OCI-LY1 (cell line): ENCODE measurements around the gene FMC1.
"Not testable (repeated sequence)": the region's sequence is repeated elsewhere in the genome, so short reads cannot be mapped to it uniquely, and the experiment has no call there.

Experiments used
- H2AFZ ChIP-seq: fragments of 200-600 bp; sonication (generic), shearing (Covaris generic); 2 replicates; pipeline ENCODE4 v1.6.0; 2014; ENCODE audit warnings: antibody characterized with exemption, mild to moderate bottlenecking, low read length
- H3F3A ChIP-seq: fragments of 200-600 bp; sonication (generic), shearing (Covaris generic); 2 replicates; pipeline ENCODE4 v1.6.0; 2014; ENCODE audit warnings: mild to moderate bottlenecking, antibody characterized with exemption, low read length, moderate library complexity; ENCODE audit not compliant: insufficient read depth
- H3K27ac ChIP-seq: fragments of 200-600 bp; sonication (generic); 2 replicates; pipeline ENCODE4 v1.5.1; 2014; ENCODE audit warnings: low read length, mixed run types, mild to moderate bottlenecking, low read depth; ENCODE audit not compliant: poor library complexity, severe bottlenecking
- H3K27me3 ChIP-seq: fragments of 200-600 bp; sonication (generic); 2 replicates; pipeline ENCODE4 v1.6.0; 2014; ENCODE audit warnings: antibody characterized with exemption, mild to moderate bottlenecking, low read length, moderate library complexity; ENCODE audit not compliant: insufficient read depth
- H3K36me3 ChIP-seq: fragments of 200-600 bp; sonication (generic); 2 replicates; pipeline ENCODE4 v1.6.1; 2014; ENCODE audit warnings: mild to moderate bottlenecking, antibody characterized with exemption, low read length, moderate library complexity, mixed read lengths; ENCODE audit not compliant: insufficient read depth
- H3K4me1 ChIP-seq: fragments of 200-600 bp; sonication (generic); 2 replicates; pipeline ENCODE4 v1.5.1; 2014; ENCODE audit warnings: mild to moderate bottlenecking, low read length, moderate library complexity; ENCODE audit not compliant: insufficient read depth, severe bottlenecking
- H3K4me2 ChIP-seq: fragments of 200-600 bp; sonication (generic), shearing (Covaris generic); 2 replicates; pipeline ENCODE4 v1.6.1; 2014; ENCODE audit warnings: low read length
- H3K4me3 ChIP-seq: fragments of 200-600 bp; sonication (generic); 2 replicates; pipeline ENCODE4 v1.5.1; 2014; ENCODE audit warnings: low read length, low read depth, mild to moderate bottlenecking, mixed read lengths; ENCODE audit not compliant: poor library complexity, severe bottlenecking
- H3K79me2 ChIP-seq: fragments of 200-600 bp; shearing (Covaris generic); 2 replicates; pipeline ENCODE4 v1.6.1; 2016; ENCODE audit warnings: mixed run types, low read length, mixed read lengths; ENCODE audit not compliant: insufficient read depth
- H3K9ac ChIP-seq: fragments of 200-600 bp; sonication (generic), shearing (Covaris generic); 2 replicates; pipeline ENCODE4 v1.6.1; 2014; ENCODE audit warnings: mild to moderate bottlenecking, low read length, mixed read lengths
- H3K9me2 ChIP-seq: fragments of 200-600 bp; sonication (generic), shearing (Covaris generic); 2 replicates; pipeline ENCODE4 v1.6.1; 2014; ENCODE audit warnings: low read depth, mild to moderate bottlenecking, low read length, mixed read lengths
- H3K9me3 ChIP-seq: fragments of 200-600 bp; shearing (Covaris generic); 2 replicates; pipeline ENCODE4 v1.6.1; 2014; ENCODE audit warnings: low read length, mixed read lengths
- H4K20me1 ChIP-seq: fragments of 200-600 bp; sonication (generic), shearing (Covaris generic); 2 replicates; pipeline ENCODE4 v1.6.0; 2016; ENCODE audit warnings: mild to moderate bottlenecking, low read length; ENCODE audit not compliant: insufficient read depth
- EZH2 ChIP-seq: fragments of 200-600 bp; sonication (generic), shearing (Covaris generic); IDR thresholded peaks from 2 replicates; pipeline ENCODE4 v1.8.0; 2017; ENCODE audit warnings: borderline replicate concordance, mixed run types, mild to moderate bottlenecking, antibody characterized with exemption, low read length, moderate library complexity, mixed read lengths
- TF ChIP-seq, protein P1 (sequence below): fragments of 200-600 bp; sonication (generic), shearing (Covaris generic); IDR thresholded peaks from 2 replicates; pipeline ENCODE4 v1.5.1; 2017; ENCODE audit warnings: mild to moderate bottlenecking, antibody characterized with exemption, low read length, moderate library complexity, mixed read lengths

The FMC1 gene

GRCh38 chr7:139329119-139329518 is 12.0 kb upstream of the FMC1 start:
- no peaks in the 10 kb centered on the region for H3F3A ChIP-seq
- H3K4me1 ChIP-seq: no peaks in the 10 kb centered on the region
- no peaks in the 10 kb centered on the region for H3K79me2 ChIP-seq
- H4K20me1 ChIP-seq: no peaks in the 10 kb centered on the region
- H3K4me3 ChIP-seq: no peak overlapping the region
- TF ChIP-seq, protein P1, sequence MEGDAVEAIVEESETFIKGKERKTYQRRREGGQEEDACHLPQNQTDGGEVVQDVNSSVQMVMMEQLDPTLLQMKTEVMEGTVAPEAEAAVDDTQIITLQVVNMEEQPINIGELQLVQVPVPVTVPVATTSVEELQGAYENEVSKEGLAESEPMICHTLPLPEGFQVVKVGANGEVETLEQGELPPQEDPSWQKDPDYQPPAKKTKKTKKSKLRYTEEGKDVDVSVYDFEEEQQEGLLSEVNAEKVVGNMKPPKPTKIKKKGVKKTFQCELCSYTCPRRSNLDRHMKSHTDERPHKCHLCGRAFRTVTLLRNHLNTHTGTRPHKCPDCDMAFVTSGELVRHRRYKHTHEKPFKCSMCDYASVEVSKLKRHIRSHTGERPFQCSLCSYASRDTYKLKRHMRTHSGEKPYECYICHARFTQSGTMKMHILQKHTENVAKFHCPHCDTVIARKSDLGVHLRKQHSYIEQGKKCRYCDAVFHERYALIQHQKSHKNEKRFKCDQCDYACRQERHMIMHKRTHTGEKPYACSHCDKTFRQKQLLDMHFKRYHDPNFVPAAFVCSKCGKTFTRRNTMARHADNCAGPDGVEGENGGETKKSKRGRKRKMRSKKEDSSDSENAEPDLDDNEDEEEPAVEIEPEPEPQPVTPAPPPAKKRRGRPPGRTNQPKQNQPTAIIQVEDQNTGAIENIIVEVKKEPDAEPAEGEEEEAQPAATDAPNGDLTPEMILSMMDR: no peak
- no peaks in the 10 kb centered on the region; the same call in 1 of the 2 replicates for H3K27me3 ChIP-seq
- H2AFZ ChIP-seq: no peak overlapping the region
- no peaks in the 10 kb centered on the region for H3K9me2 ChIP-seq
- no peaks in the 10 kb centered on the region for H3K9me3 ChIP-seq
- H3K9ac ChIP-seq: no peak overlapping the region
- H3K36me3 ChIP-seq: no peaks in the 10 kb centered on the region
- H3K4me2 ChIP-seq: no peak overlapping the region
- H3K27ac ChIP-seq: no peak overlapping the region

DNA sequence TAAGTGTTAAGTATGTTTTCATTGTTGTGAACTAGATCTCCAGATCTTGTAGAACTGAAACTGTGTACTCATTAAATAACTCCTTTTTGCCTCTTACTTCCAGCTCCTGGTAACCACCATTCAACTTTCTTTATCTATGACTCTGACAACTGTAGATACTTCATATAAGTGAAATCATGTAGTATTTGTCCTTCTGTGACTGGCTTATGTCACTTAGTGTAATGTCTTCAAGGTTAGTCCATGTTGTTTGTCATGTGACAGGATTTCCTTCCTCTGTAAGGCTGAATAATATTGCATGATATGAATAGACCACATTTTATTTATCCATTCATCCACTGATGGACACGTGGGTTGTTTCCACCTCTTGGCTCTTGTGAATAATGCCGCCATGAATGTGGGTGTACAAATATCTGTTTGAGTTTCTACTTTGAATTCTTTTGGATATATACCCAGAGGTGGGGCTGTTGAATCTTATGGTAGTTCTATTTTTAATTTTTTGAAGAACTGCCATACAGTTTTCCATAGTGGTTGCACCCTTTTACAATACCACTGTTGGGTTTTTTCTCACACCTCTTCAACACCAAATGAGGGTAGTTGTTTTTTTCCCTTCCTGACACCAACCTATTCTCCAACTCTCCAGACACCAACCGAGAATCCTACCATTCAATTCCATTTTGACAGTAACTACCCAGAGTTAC is 10.7 kb upstream of the FMC1 start:
- Histone ChIP-seq H3K36me3 (no peaks in the 10 kb centered on the region), H3K9me3 (no peaks in the 10 kb centered on the region), H3K4me3 (no peak overlapping the region), H4K20me1 (no peaks in the 10 kb centered on the region), H3K79me2 (no peaks in the 10 kb centered on the region), H3K27me3 (no peaks in the 10 kb centered on the region; the same call in 1 of the 2 replicates), H3F3A (no peaks in the 10 kb centered on the region), H3K4me2 (no peak overlapping the region), H3K4me1 (no peaks in the 10 kb centered on the region), H2AFZ (no peak overlapping the region), H3K9me2 (no peaks in the 10 kb centered on the region), H3K9ac (no peak overlapping the region), H3K27ac (no peak overlapping the region)
- no peak for TF ChIP-seq EZH2
- TF ChIP-seq, protein P1: no peak

- Histone ChIP-seq H3K9me2 (no peaks in the 10 kb centered on the region), H3K9me3 (no peaks in the 10 kb centered on the region), H3K9ac (no peak overlapping the region), H3K27ac (no peak overlapping the region), H3K4me2 (no peak overlapping the region), H3K79me2 (no peaks in the 10 kb centered on the region), H3F3A (no peaks in the 10 kb centered on the region), H3K4me1 (no peaks in the 10 kb centered on the region), H3K36me3 (no peaks in the 10 kb centered on the region), H3K27me3 (no peaks in the 10 kb centered on the region; the same call in 1 of the 2 replicates), H4K20me1 (no peaks in the 10 kb centered on the region), H2AFZ (no peak overlapping the region), H3K4me3 (no peak overlapping the region)
- no peak for TF ChIP-seq EZH2
- TF ChIP-seq, protein P1: no peak
Observed at GRCh38 chr7:139332697-139333359, 8.3 kb upstream of the FMC1 start.

DNA sequence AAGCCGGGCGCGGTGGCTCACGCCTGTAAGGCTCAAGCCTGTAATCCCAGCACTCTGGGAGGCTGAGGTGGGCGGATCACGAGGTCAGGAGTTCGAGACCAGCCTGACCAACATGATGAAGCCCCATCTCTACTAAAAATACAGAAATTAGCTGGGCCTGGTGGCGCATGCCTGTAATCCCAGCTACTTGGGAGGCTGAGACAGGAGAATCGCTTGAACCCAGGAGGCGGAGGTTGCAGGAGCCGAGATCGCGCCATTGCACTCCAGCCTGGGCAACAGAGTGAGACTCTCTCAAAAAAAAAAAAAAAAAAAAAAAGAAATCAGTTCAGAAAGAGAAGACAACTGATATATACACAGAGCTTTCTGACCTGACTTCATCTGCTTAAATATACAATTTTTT is 7.7 kb upstream of the FMC1 start:
- H3K27me3 ChIP-seq, H3K9me3 ChIP-seq, H3K79me2 ChIP-seq, H3K9me2 ChIP-seq, H3K4me3 ChIP-seq, H3K9ac ChIP-seq, H3K27ac ChIP-seq, H2AFZ ChIP-seq, H3K4me1 ChIP-seq, H3F3A ChIP-seq, H4K20me1 ChIP-seq, H3K36me3 ChIP-seq, H3K4me2 ChIP-seq: not testable (repeated sequence)
